ENCODE results near the gene EIF5.

GRCh38 chr14:103317251-103317650, 16.8 kb upstream of the EIF5 start:
- TF ChIP-seq CTCF (IDR thresholded peaks at IDR 0.05; ENCODE audit: poor library complexity) (no peak), EZH2 (IDR thresholded peaks at IDR 0.05; ENCODE audit: borderline replicate concordance) (no peak), EZH2phosphoT487 (IDR thresholded peaks at IDR 0.05; ENCODE audit: low read depth, severe bottlenecking, unreplicated experiment) (no peak)

All from hepatocyte (in vitro differentiated cells).